Measurements from ENCODE around the gene GRAP.

GRAP gene

GRCh38 chr17:18974407-18975149 is 72.2 kb downstream of the GRAP start:
- Histone ChIP-seq H3K9ac (ENCODE audit: low read length in 5 of 5) (no peak overlapping the region), H3K27ac (ENCODE audit: low read depth, low read length) (no peak overlapping the region), H3K27me3 (ENCODE audit: control insufficient read depth in 5 of 5, insufficient read depth in 4 of 5, low read length in 5 of 5) (no peaks in the 10 kb centered on the region), H3K9me3 (ENCODE audit: control insufficient read depth in 5 of 5, low read length in 5 of 5) (no peaks in the 10 kb centered on the region), H3K36me3 (ENCODE audit: control insufficient read depth in 5 of 5, insufficient read depth in 5 of 5, low read length in 5 of 5) (peaks cover 0 to 5% (median 0%) of the 10 kb centered on the region in 5 donors), H3K4me1 (ENCODE audit: control insufficient read depth in 5 of 5, insufficient read depth in 5 of 5, low read length in 5 of 5) (no peaks in the 10 kb centered on the region), H3K4me3 (ENCODE audit: low read depth in 1 of 5, low read length in 5 of 5) (no peak overlapping the region)

- Histone ChIP-seq H3K9me3 (ENCODE audit: control insufficient read depth in 5 of 5, low read length in 5 of 5) (no peaks in the 10 kb centered on the region), H3K9ac (ENCODE audit: low read length in 5 of 5) (no peak overlapping the region), H3K27me3 (ENCODE audit: control insufficient read depth in 5 of 5, insufficient read depth in 4 of 5, low read length in 5 of 5) (no peaks in the 10 kb centered on the region), H3K36me3 (ENCODE audit: control insufficient read depth in 5 of 5, insufficient read depth in 5 of 5, low read length in 5 of 5) (no peaks in the 10 kb centered on the region), H3K4me1 (ENCODE audit: control insufficient read depth in 5 of 5, insufficient read depth in 5 of 5, low read length in 5 of 5) (peaks cover 0 to 8% (median 8%) of the 10 kb centered on the region in 5 donors), H3K27ac (ENCODE audit: low read depth, low read length) (no peak overlapping the region), H3K4me3 (ENCODE audit: low read depth in 1 of 5, low read length in 5 of 5) (no peak overlapping the region)
Measured at GRCh38 chr17:18971801-18972200, 75.0 kb downstream of the GRAP start.
